Aorta (tissue), 4 donors: ENCODE data around the gene TSSK3. TPM values are rescaled to one million over a fixed set of nuclear protein-coding genes. Genes with fewer than 3 reads are reported as not detected.

Experiments
- polyA plus RNA-seq, 2 donors: library from polyadenylated mRNA; stranded (reverse); fragments of 200-250 nt; gene quantifications; one replicate each; pipeline ENCODE4 v1.2.3, GENCODE V29; 2013
- total RNA-seq, 2 donors: library from RNA; stranded (reverse); fragmentation: NEBNext Ultra II Directional; extraction: Animal tissue kit (Norgen Biotek cat#: 25700); gene quantifications; one replicate each; pipeline ENCODE4 v1.2.1, GENCODE V29; 2021
- donor health status: healthy with polysubstance abuse.
- donor health status: Bipolar disorder and iron deficiency.
- donor health status: DM: no; HTN: no; CAD: no.
- donor health status: DM: yes; HTN: yes; CAD: no.

Gene TSSK3
- total and polyA plus RNA-seq, 4 donors: 0.41 to 2.2 (median 1.7) TPM; not detected in 1

Other genes starting within 250 kb of the TSSK3 start
- 10 to 100 TPM; 46.7 to 55.5 TPM for gene TXLNA, start 182.9 kb upstream of the TSSK3 start, total RNA-seq
- gene TXLNA, start 182.9 kb upstream of the TSSK3 start, polyA plus RNA-seq: 10 to 100 TPM; 14.3 to 23.9 TPM
- gene CCDC28B, start 161.9 kb upstream of the TSSK3 start, total RNA-seq: 1 to 10 TPM; 4.8 to 7.1 TPM
- gene CCDC28B, start 161.9 kb upstream of the TSSK3 start, polyA plus RNA-seq: 10 to 100 TPM in 1 of 2 donors, 1 to 10 TPM in 1; 2.8 to 10.5 TPM
- 1 to 10 TPM in 1 of 2 donors, under 1 TPM in 1; 0.62 to 1.4 TPM for gene IQCC, start 156.9 kb upstream of the TSSK3 start, total RNA-seq
- 1 to 10 TPM in 1 of 2 donors, under 1 TPM in 1; 0.50 to 2.4 TPM for gene IQCC, start 156.9 kb upstream of the TSSK3 start, polyA plus RNA-seq
- gene DCDC2B, start 153.4 kb upstream of the TSSK3 start, total RNA-seq: not detected
- not detected for gene DCDC2B, start 153.4 kb upstream of the TSSK3 start, polyA plus RNA-seq
- 10 to 100 TPM; 18.0 to 24.3 TPM for gene TMEM234, start 140.2 kb upstream of the TSSK3 start, total RNA-seq
- 10 to 100 TPM; 10.4 to 21.0 TPM for gene TMEM234, start 140.2 kb upstream of the TSSK3 start, polyA plus RNA-seq
- 100 to 1,000 TPM; 102 to 108 TPM for gene EIF3I, start 140.1 kb upstream of the TSSK3 start, total RNA-seq
- 100 to 1,000 TPM; 127 to 141 TPM for gene EIF3I, start 140.1 kb upstream of the TSSK3 start, polyA plus RNA-seq
- 10 to 100 TPM in 1 of 2 donors, 1 to 10 TPM in 1; 9.6 to 11.8 TPM for gene FAM167B, start 115.3 kb upstream of the TSSK3 start, total RNA-seq
- gene FAM167B, start 115.3 kb upstream of the TSSK3 start, polyA plus RNA-seq: 1 to 10 TPM; 3.6 to 3.8 TPM
- gene LCK, start 111.3 kb upstream of the TSSK3 start, total RNA-seq: 1 to 10 TPM; 2.4 to 4.6 TPM
- gene LCK, start 111.3 kb upstream of the TSSK3 start, polyA plus RNA-seq: 1 to 10 TPM in 1 of 2 donors, under 1 TPM in 1; 0.18 to 1.6 TPM
- 10 to 100 TPM; 47.9 to 55.5 TPM for gene HDAC1, start 70.5 kb upstream of the TSSK3 start, total RNA-seq
- 10 to 100 TPM; 37.2 to 65.5 TPM for gene HDAC1, start 70.5 kb upstream of the TSSK3 start, polyA plus RNA-seq
- 10 to 100 TPM; 31.0 to 34.7 TPM for gene MARCKSL1, start 26.3 kb upstream of the TSSK3 start, total RNA-seq
- gene MARCKSL1, start 26.3 kb upstream of the TSSK3 start, polyA plus RNA-seq: 10 to 100 TPM in 1 of 2 donors, 1 to 10 TPM in 1; 4.7 to 10.1 TPM
- gene FAM229A, start 54 bp upstream of the TSSK3 start, total RNA-seq: 10 to 100 TPM in 1 of 2 donors, 1 to 10 TPM in 1; 6.5 to 11.7 TPM
- gene FAM229A, start 54 bp upstream of the TSSK3 start, polyA plus RNA-seq: 10 to 100 TPM in 1 of 2 donors, 1 to 10 TPM in 1; 2.3 to 40.1 TPM
- gene BSDC1, start 31.9 kb downstream of the TSSK3 start, total RNA-seq: 10 to 100 TPM; 55.2 to 62.8 TPM
- 10 to 100 TPM; 26.4 to 42.9 TPM for gene BSDC1, start 31.9 kb downstream of the TSSK3 start, polyA plus RNA-seq
- gene ZBTB8B, start 102.5 kb downstream of the TSSK3 start, total RNA-seq: under 1 TPM in 1 of 2 donors, not detected in 1; 0.03 TPM
- gene ZBTB8B, start 102.5 kb downstream of the TSSK3 start, polyA plus RNA-seq: not detected
- 10 to 100 TPM in 1 of 2 donors, 1 to 10 TPM in 1; 7.6 to 10.4 TPM for gene ZBTB8A, start 176.9 kb downstream of the TSSK3 start, total RNA-seq
- gene ZBTB8A, start 176.9 kb downstream of the TSSK3 start, polyA plus RNA-seq: 1 to 10 TPM; 1.9 to 3.0 TPM